ENCODE data around the gene MALAT1. TPM values are rescaled to one million over a fixed set of nuclear protein-coding genes. Genes with fewer than 3 reads are reported as not detected.

The MALAT1 gene
- total RNA-seq, 1 experiment from 2014 or later: 6,000 TPM

DNA sequence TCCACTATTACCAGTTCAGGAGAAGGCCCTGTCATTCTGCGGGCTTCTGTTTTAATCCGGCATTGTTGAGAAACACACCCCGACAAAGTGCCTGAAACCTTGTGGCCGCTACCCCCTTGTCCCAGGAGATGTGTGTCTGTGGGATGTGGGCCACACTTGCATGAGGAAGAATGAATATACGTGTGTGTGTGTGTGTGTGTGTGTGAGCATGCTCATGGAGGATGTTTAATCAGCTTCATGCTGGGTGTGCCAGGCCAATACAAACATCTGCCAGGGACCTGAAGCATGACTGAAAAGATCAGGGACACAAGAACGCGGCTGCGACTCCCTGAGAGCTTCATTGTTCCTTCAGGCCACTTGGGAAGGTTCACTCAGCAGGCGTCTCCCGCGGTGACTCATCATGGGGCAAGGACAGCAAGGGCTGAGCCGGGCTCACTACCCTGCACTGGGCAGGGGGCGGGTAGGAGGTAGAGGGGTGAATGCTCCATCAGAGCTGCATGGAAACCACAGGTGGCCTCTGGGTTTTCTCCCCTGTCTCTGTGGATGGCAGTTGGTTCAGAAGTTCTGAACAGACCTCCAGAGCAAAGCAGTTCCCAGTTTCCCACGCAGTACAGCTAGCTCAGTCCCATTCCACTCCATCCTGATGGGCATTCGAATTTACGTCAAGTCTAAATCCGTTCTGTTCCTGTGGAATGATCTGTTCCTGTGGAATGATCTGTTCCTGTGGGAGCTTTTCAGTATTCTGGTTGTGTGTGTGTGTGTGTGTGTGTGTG lies 7.0 kb upstream of the MALAT1 start:
- H3K4me1 ChIP-seq (ENCODE audit: control insufficient read depth in 1 of 2, insufficient read depth in 2 of 2, low read length in 2 of 2): peaks cover 95 to 99% of the 10 kb centered on the region in 2 experiments
- H3K4me3 ChIP-seq (replicated peaks in 1 of 2; ENCODE audit: low read depth in 1 of 2, low read length in 2 of 2): peak overlapping the region in 1 of 2 experiments; percentile 43; a peak in 2 of 4 replicates
- H3K9me3 ChIP-seq (ENCODE audit: control insufficient read depth in 1 of 2, insufficient read depth in 1 of 2, low read depth in 1 of 2, low read length in 2 of 2): no peaks in the 10 kb centered on the region
- no peaks in the 10 kb centered on the region for H3K9me2 ChIP-seq (ENCODE audit: insufficient read depth)
- H3K79me2 ChIP-seq (ENCODE audit: insufficient read depth, low read length): peaks cover 18% of the 10 kb centered on the region
- peak overlapping the region; percentile 77 for H3K4me2 ChIP-seq (ENCODE audit: low read length)
- no peak overlapping the region for H2AFZ ChIP-seq (ENCODE audit: low read depth, low read length, poor library complexity, severe bottlenecking)
- H4K20me1 ChIP-seq (ENCODE audit: insufficient read depth): no peaks in the 10 kb centered on the region
- H3K27ac ChIP-seq (ENCODE audit: low read depth, low read length): peak overlapping the region; percentile 98
- BruUV-seq (replicated peaks): no TSS peak
- H3K36me3 ChIP-seq (ENCODE audit: control insufficient read depth in 1 of 2, insufficient read depth in 2 of 2, low read length in 2 of 2): no peaks in the 10 kb centered on the region
- DNase-seq (ENCODE audit: low read depth, low spot score): peak; percentile 93
- no peaks in the 10 kb centered on the region for H3K27me3 ChIP-seq (ENCODE audit: insufficient read depth, low read length)
- TF ChIP-seq POLR2AphosphoS5 (IDR thresholded peaks at IDR 0.05; ENCODE audit: low read depth, low read length) (peak; percentile 67), CBX3 (IDR thresholded peaks at IDR 0.05; ENCODE audit: low read depth) (no peak), CTCF (IDR thresholded peaks at IDR 0.05 in 2 of 3, conservative IDR thresholded peaks at IDR 0.05 in 1 of 3; ENCODE audit: borderline replicate concordance in 1 of 3, insufficient read depth in 1 of 3, low read depth in 2 of 3, low read length in 2 of 3) (no peak), MAX (IDR thresholded peaks at IDR 0.05) (no peak), YY1 (IDR thresholded peaks at IDR 0.05; ENCODE audit: extremely low read depth, insufficient replicate concordance, low read depth, low read length) (no peak), ZBTB33 (IDR thresholded peaks at IDR 0.05; ENCODE audit: extremely low read depth, insufficient replicate concordance, low read length) (no peak), POLR2A (IDR thresholded peaks at IDR 0.05; ENCODE audit: borderline replicate concordance, extremely low read depth, insufficient read depth, insufficient read length) (no peak), TCF7L2 (IDR thresholded peaks at IDR 0.05; ENCODE audit: borderline replicate concordance, extremely low read depth, insufficient read depth, insufficient read length) (peak; percentile 67), EGR1 (IDR thresholded peaks at IDR 0.05; ENCODE audit: low read depth) (no peak), FOSL1 (IDR thresholded peaks at IDR 0.05; ENCODE audit: low read depth) (no peak), ZNF274 (IDR thresholded peaks at IDR 0.05; ENCODE audit: low read depth, low read length) (no peak), SP1 (IDR thresholded peaks at IDR 0.05; ENCODE audit: low read depth) (no peak), SIN3A (IDR thresholded peaks at IDR 0.05; ENCODE audit: low read depth) (no peak), EZH2phosphoT487 (IDR thresholded peaks at IDR 0.05; ENCODE audit: borderline replicate concordance) (no peak), EZH2 (IDR thresholded peaks at IDR 0.05) (no peak)
- TF ChIP-seq, protein P1, sequence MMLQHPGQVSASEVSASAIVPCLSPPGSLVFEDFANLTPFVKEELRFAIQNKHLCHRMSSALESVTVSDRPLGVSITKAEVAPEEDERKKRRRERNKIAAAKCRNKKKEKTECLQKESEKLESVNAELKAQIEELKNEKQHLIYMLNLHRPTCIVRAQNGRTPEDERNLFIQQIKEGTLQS (IDR thresholded peaks at IDR 0.05): no peak
- peak; percentile 64 for ATAC-seq
- RAD21 ChIA-PET (ENCODE audit: low non-redundant PET in 1 of 2, low total read pairs in 2 of 2, uncharacterized antibody in 2 of 2, unreplicated experiment in 2 of 2): interaction anchor here (0.8 to 1.3 kb wide), 5 partner anchors 14 to 75 kb away, joined by 3 to 4 read pairs (median 3); partner anchors contain the start of gene NEAT1 (in 1 of the 2)
- CTCF ChIA-PET: interaction anchor here (0.9 to 2.4 kb wide), 4 partner anchors 10 to 23 kb away, joined by 3 to 12 read pairs (median 5); no protein-coding TSS in a partner anchor
- H3K9ac ChIP-seq (ENCODE audit: low read length): peak overlapping the region; percentile 67
- intact Hi-C loops (cut with micrococcal nuclease): no loop called here
- POLR2A ChIA-PET: interaction anchor here (12.6 to 26.7 kb wide), 3 partner anchors 11 to 70 kb away, joined by 575 to 1499 read pairs (median 910); partner anchors contain the start of genes MALAT1 and NEAT1

Measured in HCT116 (cell line).